Cardiac muscle cell (in vitro differentiated cells and primary cell): ENCODE measurements around the gene SLC19A1. TPM values are rescaled to one million over a fixed set of nuclear protein-coding genes. Genes with fewer than 3 reads are reported as not detected.

Experiments used
- DNase-seq, 2 donors: peaks; one replicate each; pipeline versions ENCODE4 v3.0.0 to v3.0.0-alpha.2; 2010 to 2017; ENCODE audit warnings: low read depth in 1 of 2, low spot score in 1 of 2
- H3K27ac ChIP-seq: fragments of 200-600 bp; sonication (generic); 2 replicates; pipeline ENCODE4 v1.5.1; 2016
- H3K27me3 ChIP-seq: fragments of 200-600 bp; sonication (generic); 2 replicates; pipeline ENCODE4 v1.6.0; 2016; ENCODE audit warnings: control low read depth
- H3K36me3 ChIP-seq: fragments of 200-600 bp; sonication (generic); 2 replicates; pipeline ENCODE4 v1.5.1; 2016; ENCODE audit warnings: control low read depth
- H3K4me1 ChIP-seq: fragments of 200-600 bp; sonication (generic); 2 replicates; pipeline ENCODE4 v1.8.1; 2017; ENCODE audit warnings: low read depth, mild to moderate bottlenecking, mixed run types
- H3K4me3 ChIP-seq: fragments of 200-600 bp; sonication (generic); 2 replicates; pipeline ENCODE4 v1.5.1; 2016; ENCODE audit warnings: mild to moderate bottlenecking
- H3K9me3 ChIP-seq: fragments of 200-600 bp; sonication (generic); 2 replicates; pipeline ENCODE4 v1.5.1; 2017; ENCODE audit warnings: low read depth, mild to moderate bottlenecking, control low read depth
- polyA plus RNA-seq: library from polyadenylated mRNA; unstranded; fragments of >200 nt; fragmentation: Nextera tagmentation; extraction: Ambion mirVana; gene quantifications from 2 replicates; pipeline ENCODE4 v1.2.1, GENCODE V29; 2016
- total RNA-seq: library from RNA; depleted of rRNA; stranded (reverse); fragments of >200 nt; gene quantifications from 2 replicates; pipeline ENCODE4 v1.2.3, GENCODE V29; 2016
- TF ChIP-seq, protein P1 (sequence below): IDR thresholded peaks from 2 replicates; pipeline ENCODE4 v1.5.1; 2012; ENCODE audit warnings: low read depth, mild to moderate bottlenecking, low read length

The SLC19A1 gene
- total and polyA plus RNA-seq, 2 experiments from 2014 or later: 25.4 to 50.3 TPM

DNA sequence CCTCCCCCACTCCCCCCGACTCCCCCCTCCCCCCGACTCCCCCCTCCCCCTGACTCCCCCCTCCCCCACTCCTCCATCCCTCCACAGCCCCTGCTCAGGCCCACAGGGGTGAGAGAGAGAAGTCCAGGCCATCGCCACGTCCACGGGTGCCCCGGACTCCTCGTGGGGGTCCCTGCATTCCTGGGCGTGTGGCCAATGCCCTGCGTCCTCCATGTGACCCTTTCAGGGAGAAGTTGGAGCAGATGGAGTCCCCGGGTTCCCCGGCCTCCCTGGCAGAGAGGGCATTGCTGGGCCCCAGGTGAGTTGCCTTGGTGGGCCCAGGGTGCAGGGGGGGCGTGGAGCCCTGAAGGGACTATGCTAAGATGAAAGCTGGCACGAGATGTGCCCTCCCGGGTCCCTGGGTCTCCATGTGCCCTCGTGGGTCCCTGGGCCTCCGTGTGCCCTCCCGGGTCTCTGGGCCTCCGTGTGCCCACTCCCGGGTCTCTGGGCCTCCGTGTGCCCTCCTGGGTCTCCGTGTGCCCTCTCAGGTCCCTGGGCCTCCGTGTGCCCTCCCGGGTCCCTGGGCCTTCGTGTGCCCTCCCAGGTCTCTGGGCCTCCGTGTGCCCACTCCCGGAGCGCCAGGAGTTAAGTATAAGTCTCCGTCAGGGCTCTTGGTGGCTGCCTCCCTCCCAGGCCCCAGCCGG is 52.0 kb downstream of the SLC19A1 start:
- Histone ChIP-seq H3K27ac (no peak overlapping the region), H3K4me3 (no peak overlapping the region), H3K27me3 (no peaks in the 10 kb centered on the region), H3K36me3 (peaks cover 20% of the 10 kb centered on the region), H3K9me3 (no peaks in the 10 kb centered on the region), H3K4me1 (no peaks in the 10 kb centered on the region)
- TF ChIP-seq, protein P1, sequence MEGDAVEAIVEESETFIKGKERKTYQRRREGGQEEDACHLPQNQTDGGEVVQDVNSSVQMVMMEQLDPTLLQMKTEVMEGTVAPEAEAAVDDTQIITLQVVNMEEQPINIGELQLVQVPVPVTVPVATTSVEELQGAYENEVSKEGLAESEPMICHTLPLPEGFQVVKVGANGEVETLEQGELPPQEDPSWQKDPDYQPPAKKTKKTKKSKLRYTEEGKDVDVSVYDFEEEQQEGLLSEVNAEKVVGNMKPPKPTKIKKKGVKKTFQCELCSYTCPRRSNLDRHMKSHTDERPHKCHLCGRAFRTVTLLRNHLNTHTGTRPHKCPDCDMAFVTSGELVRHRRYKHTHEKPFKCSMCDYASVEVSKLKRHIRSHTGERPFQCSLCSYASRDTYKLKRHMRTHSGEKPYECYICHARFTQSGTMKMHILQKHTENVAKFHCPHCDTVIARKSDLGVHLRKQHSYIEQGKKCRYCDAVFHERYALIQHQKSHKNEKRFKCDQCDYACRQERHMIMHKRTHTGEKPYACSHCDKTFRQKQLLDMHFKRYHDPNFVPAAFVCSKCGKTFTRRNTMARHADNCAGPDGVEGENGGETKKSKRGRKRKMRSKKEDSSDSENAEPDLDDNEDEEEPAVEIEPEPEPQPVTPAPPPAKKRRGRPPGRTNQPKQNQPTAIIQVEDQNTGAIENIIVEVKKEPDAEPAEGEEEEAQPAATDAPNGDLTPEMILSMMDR: no peak
- no peak for DNase-seq

DNA sequence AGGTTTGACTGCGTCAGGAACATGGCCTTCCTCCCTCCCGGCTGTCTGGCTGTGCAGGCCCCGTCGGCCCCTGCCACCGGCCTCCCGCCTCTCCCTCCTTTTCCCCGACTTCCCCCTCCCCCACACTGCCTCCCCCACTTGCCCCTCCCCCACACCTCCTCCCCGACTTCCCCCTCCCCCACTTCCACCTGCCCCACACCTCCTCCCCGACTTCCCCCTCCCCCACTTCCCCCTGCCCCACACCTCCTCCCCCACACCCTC is 52.6 kb downstream of the SLC19A1 start:
- H3K4me3 ChIP-seq: no peak overlapping the region
- H3K36me3 ChIP-seq: peaks cover 16% of the 10 kb centered on the region
- no peak for DNase-seq
- no peaks in the 10 kb centered on the region for H3K9me3 ChIP-seq
- TF ChIP-seq, protein P1: no peak
- no peaks in the 10 kb centered on the region for H3K4me1 ChIP-seq
- no peak overlapping the region for H3K27ac ChIP-seq
- no peaks in the 10 kb centered on the region for H3K27me3 ChIP-seq

DNA sequence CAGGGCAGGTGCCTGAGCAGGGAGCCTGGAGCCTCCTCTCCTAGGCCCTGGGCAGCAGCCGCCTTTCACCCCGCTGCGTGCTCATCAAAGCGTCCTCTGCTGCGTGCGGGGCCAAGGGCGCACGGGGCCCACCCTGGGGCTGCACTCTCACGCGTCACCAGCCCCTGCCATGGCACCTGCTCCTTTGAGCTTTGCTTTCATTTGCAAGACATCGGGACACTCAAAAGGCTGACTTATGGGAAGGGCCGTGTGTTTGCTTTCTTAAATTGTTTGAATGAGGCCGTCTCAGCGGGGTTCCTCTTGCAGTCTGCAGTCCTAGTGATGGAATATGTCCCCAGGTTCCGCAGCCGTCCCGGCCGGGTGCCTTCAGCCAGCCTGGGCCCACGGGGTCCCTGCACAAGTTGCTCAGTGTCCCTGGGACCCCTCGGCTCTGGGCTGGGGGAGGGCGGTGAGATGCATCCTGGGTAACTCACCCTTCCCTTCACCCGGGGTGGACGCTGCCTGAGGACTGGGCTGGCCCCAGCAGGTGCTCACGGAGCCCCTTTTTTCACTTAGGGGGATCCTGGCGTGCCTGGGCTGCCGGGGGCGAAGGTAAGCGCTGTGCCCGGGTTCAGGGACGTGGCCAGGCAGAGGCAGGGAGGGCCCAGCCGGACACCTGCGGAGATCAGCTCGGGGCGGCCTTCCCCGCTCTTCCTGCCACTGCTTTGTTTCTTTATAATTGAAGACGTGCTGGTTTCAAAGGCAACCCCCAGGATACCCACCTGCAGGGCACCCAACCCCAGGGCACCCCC is 53.1 kb downstream of the SLC19A1 start:
- H3K36me3 ChIP-seq: peaks cover 22% of the 10 kb centered on the region
- no peak overlapping the region for H3K27ac ChIP-seq
- no peak overlapping the region for H3K4me3 ChIP-seq
- H3K27me3 ChIP-seq: no peaks in the 10 kb centered on the region
- DNase-seq: no peak
- TF ChIP-seq, protein P1: no peak
- H3K9me3 ChIP-seq: no peaks in the 10 kb centered on the region
- no peaks in the 10 kb centered on the region for H3K4me1 ChIP-seq

DNA sequence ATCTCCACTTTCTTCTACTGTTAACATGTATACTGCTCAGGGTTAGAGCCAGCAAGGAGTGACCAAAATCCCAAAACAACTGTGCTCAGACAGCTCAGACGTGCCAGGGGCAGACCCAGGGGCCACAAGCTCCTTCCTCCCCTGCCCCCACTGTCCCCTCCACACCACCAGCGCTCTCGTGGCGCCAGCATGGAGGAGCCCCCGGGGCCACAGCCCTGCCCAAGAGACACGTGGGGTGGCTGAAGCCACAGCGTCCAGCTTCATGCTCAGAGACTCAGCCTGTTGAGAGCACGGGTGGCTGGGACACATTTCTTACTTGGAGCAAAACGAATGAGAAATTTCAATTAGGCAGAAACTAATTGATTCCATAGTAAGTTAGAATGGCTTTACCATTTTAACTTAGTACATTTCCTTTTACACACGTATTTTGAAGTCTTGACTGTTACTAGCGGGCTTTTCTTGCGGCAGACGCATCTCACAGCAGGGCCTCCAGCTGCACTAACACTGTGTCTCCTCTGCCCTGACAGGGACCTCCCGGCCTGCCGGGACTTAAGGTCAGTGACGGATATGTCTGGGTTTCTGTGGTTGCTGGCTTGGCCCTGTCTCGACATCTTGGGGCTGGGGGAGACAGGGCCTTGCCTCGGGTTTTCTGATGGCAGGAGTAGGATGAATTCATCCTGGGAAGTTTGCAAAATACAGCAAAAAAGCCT is 54.2 kb downstream of the SLC19A1 start:
- no peaks in the 10 kb centered on the region for H3K27me3 ChIP-seq
- TF ChIP-seq, protein P1: no peak
- peak overlapping the region; percentile 48 for H3K27ac ChIP-seq
- no peak for DNase-seq
- peaks cover 21% of the 10 kb centered on the region for H3K36me3 ChIP-seq
- no peak overlapping the region for H3K4me3 ChIP-seq
- no peaks in the 10 kb centered on the region for H3K4me1 ChIP-seq
- no peaks in the 10 kb centered on the region for H3K9me3 ChIP-seq

DNA sequence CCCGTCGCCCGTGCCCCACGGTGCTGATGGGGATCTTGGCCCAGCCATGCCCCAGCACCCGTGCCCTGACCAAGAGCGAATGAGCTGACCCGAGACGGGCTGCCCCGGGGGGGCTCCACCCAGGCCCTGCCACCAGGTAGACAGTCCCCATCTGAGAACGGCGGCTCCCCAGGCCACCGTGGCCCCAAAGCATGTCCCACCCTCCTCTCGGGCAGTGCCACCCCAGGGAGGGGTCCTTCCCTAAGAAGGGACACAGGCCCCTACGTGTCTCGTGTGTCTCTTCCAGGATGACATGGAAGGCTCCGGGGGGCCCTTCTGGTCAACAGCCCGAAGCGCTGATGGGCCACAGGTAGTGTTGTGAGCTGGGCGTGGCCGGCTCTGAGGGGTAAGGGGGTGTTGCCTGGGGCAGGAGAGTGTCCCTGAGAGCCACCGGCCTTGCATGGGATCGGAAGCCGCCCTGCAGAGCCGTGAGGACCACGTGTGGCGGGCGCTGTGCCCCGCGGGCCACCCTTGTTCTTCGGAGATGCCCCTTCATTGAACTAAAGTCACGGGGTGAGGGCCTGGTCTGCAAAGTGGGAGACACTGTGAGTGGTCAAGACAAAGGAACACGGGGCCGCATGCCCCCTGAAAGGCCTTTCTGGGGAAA is 55.0 kb downstream of the SLC19A1 start:
- Histone ChIP-seq H3K36me3 (peaks cover 18% of the 10 kb centered on the region), H3K27ac (no peak overlapping the region), H3K4me1 (no peaks in the 10 kb centered on the region), H3K4me3 (no peak overlapping the region), H3K27me3 (no peaks in the 10 kb centered on the region), H3K9me3 (no peaks in the 10 kb centered on the region)
- no peak for DNase-seq
- TF ChIP-seq, protein P1: no peak
